Calu3 (cell line): Measurements from ENCODE around the gene PCSK5. TPM values are rescaled to one million over a fixed set of nuclear protein-coding genes. Genes with fewer than 3 reads are reported as not detected.

Experiments
- BruUV-seq: library from RNA; stranded (reverse); fragments of 400-500 nt; replicated peaks from 2 replicates; lab custom pipeline; 2021; lab: Mats Ljungman, UMichigan
- CTCF ChIA-PET: fragments of 300-600 bp; sonication (Branson Sonifier 250); formaldehyde crosslinking; loops from one replicate; lab custom pipeline; 2022; ENCODE audit warnings: antibody characterized with exemption; lab: Charles Lee
- DNase-seq: peaks from one replicate; pipeline ENCODE4 v3.0.0; 2022
- H3K27ac Mint-ChIP-seq: one replicate; pipeline ENCODE4 v1.8.0; 2022; ENCODE audit warnings: mixed read lengths; ENCODE audit not compliant: unreplicated experiment
- H3K27me3 Mint-ChIP-seq: one replicate; pipeline ENCODE4 v1.8.0; 2022; ENCODE audit warnings: mixed read lengths; ENCODE audit not compliant: unreplicated experiment
- H3K36me3 Mint-ChIP-seq: one replicate; pipeline ENCODE4 v1.8.0; 2022; ENCODE audit warnings: mild to moderate bottlenecking, moderate library complexity, mixed read lengths; ENCODE audit not compliant: insufficient read depth, unreplicated experiment
- H3K4me1 Mint-ChIP-seq: one replicate; pipeline ENCODE4 v1.8.0; 2022; ENCODE audit warnings: mild to moderate bottlenecking, low read depth, mixed read lengths; ENCODE audit not compliant: unreplicated experiment
- H3K4me3 Mint-ChIP-seq: one replicate; pipeline ENCODE4 v1.8.0; 2022; ENCODE audit warnings: mild to moderate bottlenecking, low read depth, moderate library complexity, mixed read lengths; ENCODE audit not compliant: unreplicated experiment
- H3K9me3 Mint-ChIP-seq: one replicate; pipeline ENCODE4 v1.8.0; 2022; ENCODE audit warnings: low read depth, mixed read lengths; ENCODE audit not compliant: unreplicated experiment
- intact Hi-C: fragments of 100-400 bp; cut with micrococcal nuclease; formaldehyde crosslinking; loops from one replicate; pipeline ENCODE4 v1.10.0; 2022; ENCODE audit not compliant: unreplicated experiment
- total RNA-seq: library from RNA; stranded (reverse); gene quantifications from 2 replicates; pipeline ENCODE4 v1.2.3, GENCODE V29; 2022
- TF ChIP-seq, protein P1 (sequence below): fragments of 200-600 bp; IDR thresholded peaks from one replicate; pipeline ENCODE4 v1.8.0; 2022; ENCODE audit warnings: antibody characterized with exemption; ENCODE audit not compliant: unreplicated experiment

PCSK5 gene
- total RNA-seq, 1 experiment from 2014 or later = 38.4 TPM

- H3K4me3 Mint-ChIP-seq = no peak overlapping the region
- TF ChIP-seq, protein P1, sequence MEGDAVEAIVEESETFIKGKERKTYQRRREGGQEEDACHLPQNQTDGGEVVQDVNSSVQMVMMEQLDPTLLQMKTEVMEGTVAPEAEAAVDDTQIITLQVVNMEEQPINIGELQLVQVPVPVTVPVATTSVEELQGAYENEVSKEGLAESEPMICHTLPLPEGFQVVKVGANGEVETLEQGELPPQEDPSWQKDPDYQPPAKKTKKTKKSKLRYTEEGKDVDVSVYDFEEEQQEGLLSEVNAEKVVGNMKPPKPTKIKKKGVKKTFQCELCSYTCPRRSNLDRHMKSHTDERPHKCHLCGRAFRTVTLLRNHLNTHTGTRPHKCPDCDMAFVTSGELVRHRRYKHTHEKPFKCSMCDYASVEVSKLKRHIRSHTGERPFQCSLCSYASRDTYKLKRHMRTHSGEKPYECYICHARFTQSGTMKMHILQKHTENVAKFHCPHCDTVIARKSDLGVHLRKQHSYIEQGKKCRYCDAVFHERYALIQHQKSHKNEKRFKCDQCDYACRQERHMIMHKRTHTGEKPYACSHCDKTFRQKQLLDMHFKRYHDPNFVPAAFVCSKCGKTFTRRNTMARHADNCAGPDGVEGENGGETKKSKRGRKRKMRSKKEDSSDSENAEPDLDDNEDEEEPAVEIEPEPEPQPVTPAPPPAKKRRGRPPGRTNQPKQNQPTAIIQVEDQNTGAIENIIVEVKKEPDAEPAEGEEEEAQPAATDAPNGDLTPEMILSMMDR = no peak
- no TSS peak for BruUV-seq
- CTCF ChIA-PET = no interaction called here
- H3K27ac Mint-ChIP-seq = no peak overlapping the region
- H3K27me3 Mint-ChIP-seq = no peaks in the 10 kb centered on the region
- no peaks in the 10 kb centered on the region for H3K9me3 Mint-ChIP-seq
- intact Hi-C loops = no loop called here
- DNase-seq = no peak
- H3K4me1 Mint-ChIP-seq = no peaks in the 10 kb centered on the region
- peaks cover 17% of the 10 kb centered on the region for H3K36me3 Mint-ChIP-seq
Measured at GRCh38 chr9:75939536-75940111, 49.2 kb downstream of the PCSK5 start.

GRCh38 chr9:75941066-75941465 is 50.6 kb downstream of the PCSK5 start:
- Mint-ChIP-seq H3K36me3 (peaks cover 12% of the 10 kb centered on the region), H3K4me1 (no peaks in the 10 kb centered on the region), H3K4me3 (no peak overlapping the region), H3K9me3 (no peaks in the 10 kb centered on the region), H3K27ac (no peak overlapping the region), H3K27me3 (no peaks in the 10 kb centered on the region)
- no TSS peak for BruUV-seq
- TF ChIP-seq, protein P1 = no peak
- intact Hi-C loops = no loop called here
- DNase-seq = no peak
- CTCF ChIA-PET = no interaction called here

GRCh38 chr9:75941577-75942311 is 51.3 kb downstream of the PCSK5 start:
- no TSS peak for BruUV-seq
- TF ChIP-seq, protein P1 = no peak
- intact Hi-C loops = no loop called here
- Mint-ChIP-seq H3K36me3 (peaks cover 12% of the 10 kb centered on the region), H3K4me1 (no peaks in the 10 kb centered on the region), H3K9me3 (no peaks in the 10 kb centered on the region), H3K27ac (no peak overlapping the region), H3K27me3 (no peaks in the 10 kb centered on the region), H3K4me3 (no peak overlapping the region)
- no peak for DNase-seq
- CTCF ChIA-PET = no interaction called here

- BruUV-seq = no TSS peak
- Mint-ChIP-seq H3K4me3 (no peak overlapping the region), H3K27ac (peak overlapping the region; percentile 33), H3K4me1 (peaks cover 3% of the 10 kb centered on the region), H3K36me3 (peaks cover 5% of the 10 kb centered on the region), H3K9me3 (peaks cover 2% of the 10 kb centered on the region), H3K27me3 (no peaks in the 10 kb centered on the region)
- intact Hi-C loops = loop anchor here (2.0 kb wide), 1 partner anchor 16 kb away; no protein-coding TSS in a partner anchor
- CTCF ChIA-PET = no interaction called here
- DNase-seq = no peak
- TF ChIP-seq, protein P1 = no peak
Measured at GRCh38 chr9:75946766-75947165, 56.3 kb downstream of the PCSK5 start.
